HepG2 (cell line): ENCODE results near the gene RAP2A. TPM values are rescaled to one million over a fixed set of nuclear protein-coding genes. Genes with fewer than 3 reads are reported as not detected.
A peak's percentile ranks its signal among the peaks of the same experiment; 100 is the strongest.

Source experiments
- ARID4A ChIP-seq: sonication (generic); formaldehyde crosslinking; IDR thresholded peaks from 2 replicates; pipeline ENCODE4 v1.5.0; 2020; ENCODE audit warnings: mild to moderate bottlenecking, missing genetic modification reagents, borderline replicate concordance
- ATF4 ChIP-seq, 2 experiments: fragments of 450-650 bp in 1 of 2; sonication (generic) in 1 of 2; formaldehyde crosslinking; IDR thresholded peaks; 2 replicates each; pipeline versions ENCODE4 v1.5.0 to v1.8.0; 2020 to 2022; ENCODE audit warnings: mild to moderate bottlenecking in 1 of 2, missing genetic modification reagents in 1 of 2
- BHLHE40 ChIP-seq: IDR thresholded peaks from 2 replicates; pipeline ENCODE4 v1.6.1; 2011; ENCODE audit warnings: low read length, improper control_type of control experiment
- DNMT3B ChIP-seq: conservative IDR thresholded peaks from 2 replicates; pipeline ENCODE4 v1.6.1; 2016; ENCODE audit warnings: missing biosample characterization, control low read depth
- KAT8 ChIP-seq: IDR thresholded peaks from 2 replicates; pipeline ENCODE4 v1.6.1; 2016; ENCODE audit warnings: missing genetic modification reagents, missing compliant biosample characterization
- KLF11 ChIP-seq: IDR thresholded peaks from 2 replicates; pipeline ENCODE4 v1.6.1; 2016; ENCODE audit warnings: missing compliant biosample characterization
- KLF16 ChIP-seq, 2 experiments: sonication (generic) in 1 of 2; formaldehyde crosslinking in 1 of 2; IDR thresholded peaks; 2 replicates each; pipeline versions ENCODE4 v1.6.1 to v1.8.0; 2016 to 2023; ENCODE audit warnings: missing genetic modification reagents in 2 of 2, missing compliant biosample characterization in 1 of 2
- NR3C1 ChIP-seq: sonication (generic); formaldehyde crosslinking; IDR thresholded peaks from 2 replicates; pipeline ENCODE4 v1.4.0; 2020; ENCODE audit warnings: missing genetic modification reagents
- RERE ChIP-seq: IDR thresholded peaks from 2 replicates; pipeline ENCODE4 v1.6.1; 2016; ENCODE audit warnings: low read depth, missing genetic modification reagents, missing compliant biosample characterization
- RNF2 ChIP-seq: fragments of 450-650 bp; conservative IDR thresholded peaks from 2 replicates; pipeline ENCODE4 v1.6.1; 2016; ENCODE audit warnings: low read depth
- SKI ChIP-seq: fragments of 450-650 bp; IDR thresholded peaks from one replicate; pipeline ENCODE4 v1.6.1; 2018; ENCODE audit warnings: mild to moderate bottlenecking; ENCODE audit not compliant: partially characterized antibody
- STAT6 ChIP-seq: sonication (generic); formaldehyde crosslinking; IDR thresholded peaks from 2 replicates; pipeline ENCODE4 v1.4.0; 2020; ENCODE audit warnings: missing genetic modification reagents, mild to moderate bottlenecking, borderline replicate concordance
- TERF1 ChIP-seq: sonication (generic); formaldehyde crosslinking; IDR thresholded peaks from 2 replicates; pipeline ENCODE4 v1.8.0; 2022; ENCODE audit warnings: mild to moderate bottlenecking, missing genetic modification reagents, moderate library complexity
- ZNF234 ChIP-seq: sonication (generic); formaldehyde crosslinking; conservative IDR thresholded peaks from 2 replicates; pipeline ENCODE4 v1.5.1; 2020; ENCODE audit warnings: mild to moderate bottlenecking, missing genetic modification reagents
- ZNF317 ChIP-seq: sonication (generic); formaldehyde crosslinking; IDR thresholded peaks from 2 replicates; pipeline ENCODE4 v1.5.0; 2020; ENCODE audit warnings: mild to moderate bottlenecking, missing genetic modification reagents
- ZNF761 ChIP-seq: sonication (generic); formaldehyde crosslinking; conservative IDR thresholded peaks from 2 replicates; pipeline ENCODE4 v1.4.0; 2020; ENCODE audit warnings: mild to moderate bottlenecking, missing genetic modification reagents
- polyA plus RNA-seq, 8 experiments: library from polyadenylated mRNA; depleted of rRNA in 3 of 8; stranded (reverse) in 7 of 8; unstranded in 1 of 8; fragments of >200 nt; fragmentation: Illumina TruSeq in 4 of 8; extraction: Trizol in 4 of 8; gene quantifications; 2 replicates each; pipeline versions ENCODE4 v1.2.1 to v1.2.3, GENCODE V29; 2011 to 2016; ENCODE audit warnings: low read depth in 4 of 8, missing spikeins in 1 of 8, mixed read lengths in 1 of 8; ENCODE audit not compliant: insufficient read depth in 1 of 8
- total RNA-seq, 5 experiments: library from RNA; depleted of rRNA; stranded (reverse); fragments of >200 nt; fragmentation: Illumina TruSeq; extraction: Trizol; gene quantifications; 2 replicates each; pipeline ENCODE4 v1.2.3, GENCODE V29; 2016; ENCODE audit warnings: low read depth in 1 of 5

RAP2A gene
- total and polyA plus RNA-seq, 2 of the 13 experiments (the other 11 are each of a cell fraction or from before 2014, with no cell fraction given), result 9.9 to 23.1 TPM

GRCh38 chr13:97491452-97491851 lies 57.5 kb downstream of the RAP2A start (continued):
- TF ChIP-seq ARID4A (CRISPR knock-in tag) (no peak; the same call in 1 of the 2 replicates), KLF11 (CRISPR knock-in tag) (no peak), ATF4 (CRISPR knock-in tag; IDR thresholded peaks at IDR 0.05) (no peak), STAT6 (no peak), ZNF317 (CRISPR knock-in tag) (peak; percentile 93), NR3C1 (CRISPR knock-in tag) (no peak), DNMT3B (CRISPR knock-in tag) (no peak), RERE (CRISPR knock-in tag) (peak; percentile 77), BHLHE40 (no peak), ZNF234 (CRISPR knock-in tag) (no peak), RNF2 (no peak), SKI (peak; percentile 96), TERF1 (CRISPR knock-in tag) (no peak), ZNF761 (0 out of 2 replicates have a peak, but pooled peaks have one; percentile 34), KLF16 (CRISPR knock-in tag; IDR thresholded peaks at IDR 0.05) (peak in 1 of 2 experiments; percentile 58; a peak in 1 of 4 replicates), KAT8 (CRISPR knock-in tag) (peak; percentile 50)
